HFF-Myc (cell line): ENCODE results near the gene MED22.

ENCODE experiments used
- DNase-seq: peaks from one replicate; pipeline ENCODE4 v3.0.0-alpha.2; 2011; ENCODE audit warnings: low read depth; ENCODE audit errors: extremely low read depth
- H3K4me3 ChIP-seq: replicated peaks from 2 replicates; pipeline ENCODE4 v1.5.1; 2011; ENCODE audit warnings: low read depth, mild to moderate bottlenecking, control low read depth, low read length
- TF ChIP-seq, protein P1 (sequence below): IDR thresholded peaks from 2 replicates; pipeline ENCODE4 v1.5.1; 2012; ENCODE audit warnings: mild to moderate bottlenecking, low read depth, low read length, control low read depth; ENCODE audit errors: missing control alignments

Gene MED22

DNA sequence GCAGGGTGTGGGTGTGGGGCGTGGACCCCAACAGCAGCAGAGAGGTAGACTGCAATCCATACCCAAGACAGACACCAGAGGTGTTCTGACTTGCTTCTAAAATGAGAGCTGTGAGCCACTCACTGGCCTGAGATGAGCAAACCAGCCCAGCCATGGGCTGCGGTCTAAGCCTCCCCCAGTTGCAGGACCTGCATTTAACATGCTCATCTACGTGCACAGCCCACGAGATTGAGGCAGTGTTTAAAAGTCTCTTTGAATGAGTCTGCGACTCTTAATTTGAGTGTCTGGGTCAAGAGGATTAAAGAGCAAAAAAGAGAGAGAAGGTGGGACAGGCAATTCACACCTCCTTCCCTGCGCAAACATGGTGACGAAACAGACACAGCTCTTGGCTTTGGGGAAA is 22.0 kb upstream of the MED22 start:
- no peak overlapping the region for H3K4me3 ChIP-seq
- TF ChIP-seq, protein P1, sequence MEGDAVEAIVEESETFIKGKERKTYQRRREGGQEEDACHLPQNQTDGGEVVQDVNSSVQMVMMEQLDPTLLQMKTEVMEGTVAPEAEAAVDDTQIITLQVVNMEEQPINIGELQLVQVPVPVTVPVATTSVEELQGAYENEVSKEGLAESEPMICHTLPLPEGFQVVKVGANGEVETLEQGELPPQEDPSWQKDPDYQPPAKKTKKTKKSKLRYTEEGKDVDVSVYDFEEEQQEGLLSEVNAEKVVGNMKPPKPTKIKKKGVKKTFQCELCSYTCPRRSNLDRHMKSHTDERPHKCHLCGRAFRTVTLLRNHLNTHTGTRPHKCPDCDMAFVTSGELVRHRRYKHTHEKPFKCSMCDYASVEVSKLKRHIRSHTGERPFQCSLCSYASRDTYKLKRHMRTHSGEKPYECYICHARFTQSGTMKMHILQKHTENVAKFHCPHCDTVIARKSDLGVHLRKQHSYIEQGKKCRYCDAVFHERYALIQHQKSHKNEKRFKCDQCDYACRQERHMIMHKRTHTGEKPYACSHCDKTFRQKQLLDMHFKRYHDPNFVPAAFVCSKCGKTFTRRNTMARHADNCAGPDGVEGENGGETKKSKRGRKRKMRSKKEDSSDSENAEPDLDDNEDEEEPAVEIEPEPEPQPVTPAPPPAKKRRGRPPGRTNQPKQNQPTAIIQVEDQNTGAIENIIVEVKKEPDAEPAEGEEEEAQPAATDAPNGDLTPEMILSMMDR: no peak
- no peak for DNase-seq

DNA sequence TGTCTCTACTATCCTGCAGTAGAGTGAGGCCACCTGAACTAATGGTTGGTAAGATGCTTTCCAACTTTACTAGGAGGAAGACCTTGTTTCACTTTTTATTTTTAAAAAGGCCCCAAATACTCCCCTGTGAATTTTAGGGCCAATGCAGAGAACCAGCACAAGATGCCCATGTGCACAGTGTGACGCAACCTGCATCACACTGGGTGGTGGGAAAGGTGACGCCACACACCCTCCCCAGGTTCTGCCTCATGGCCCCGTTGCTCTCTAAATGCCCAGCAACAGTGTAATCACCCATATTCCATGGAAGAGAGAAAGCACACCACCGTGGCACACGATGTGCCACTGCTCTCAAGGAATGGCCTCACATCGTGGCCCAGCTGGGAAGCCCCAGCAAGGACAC is 21.5 kb upstream of the MED22 start:
- TF ChIP-seq, protein P1: no peak
- DNase-seq: no peak
- H3K4me3 ChIP-seq: no peak overlapping the region

DNA sequence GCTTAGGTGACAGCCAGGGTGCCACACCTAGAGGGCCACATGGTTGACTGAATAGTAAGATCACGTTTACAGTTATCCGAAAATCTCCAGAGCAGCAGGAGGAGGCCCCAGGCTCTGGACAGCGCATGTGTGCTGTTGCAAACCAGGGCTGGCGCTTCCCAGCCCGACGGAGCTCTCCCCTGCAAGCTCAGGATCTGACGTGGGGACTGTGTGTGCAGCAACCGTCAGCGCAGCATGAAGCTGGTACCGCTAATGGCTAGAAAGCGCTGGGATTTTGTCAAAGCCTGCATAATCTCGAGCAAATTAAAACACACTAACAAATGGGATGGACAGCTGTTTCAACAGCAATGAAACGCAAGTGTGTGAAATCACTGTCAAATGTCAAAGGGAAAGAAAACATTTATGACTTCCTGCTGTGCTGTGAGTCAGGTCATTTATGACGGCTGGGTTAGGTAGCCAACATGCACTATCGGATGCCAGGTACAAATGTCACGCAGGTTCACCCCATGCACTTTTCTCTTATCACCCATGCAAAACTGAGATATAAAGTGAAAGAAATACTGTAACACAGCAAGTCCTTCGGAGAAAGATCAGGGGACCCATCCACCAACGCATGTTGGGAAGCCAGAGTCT is 20.4 kb upstream of the MED22 start:
- no peak overlapping the region for H3K4me3 ChIP-seq
- TF ChIP-seq, protein P1: no peak
- DNase-seq: no peak

DNA sequence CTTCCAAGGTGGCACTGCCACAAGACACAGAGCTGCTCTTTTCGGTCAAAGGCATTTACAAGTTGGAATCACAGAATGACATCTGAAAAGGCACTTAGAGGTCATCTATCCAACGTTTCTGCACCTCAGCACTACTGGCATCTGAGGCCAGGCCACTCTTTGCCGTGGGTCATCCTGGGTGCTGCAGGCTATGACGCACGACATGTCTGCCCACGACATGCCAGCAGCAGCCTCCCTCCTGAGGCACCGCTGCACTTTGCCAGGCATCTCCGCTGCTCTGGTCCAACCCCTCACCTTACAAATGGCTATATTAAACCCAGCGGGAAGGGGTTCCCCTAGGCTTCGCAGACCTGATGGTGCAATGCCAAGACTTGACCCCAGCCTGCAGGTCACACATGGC is 19.8 kb upstream of the MED22 start:
- TF ChIP-seq, protein P1: no peak

DNA sequence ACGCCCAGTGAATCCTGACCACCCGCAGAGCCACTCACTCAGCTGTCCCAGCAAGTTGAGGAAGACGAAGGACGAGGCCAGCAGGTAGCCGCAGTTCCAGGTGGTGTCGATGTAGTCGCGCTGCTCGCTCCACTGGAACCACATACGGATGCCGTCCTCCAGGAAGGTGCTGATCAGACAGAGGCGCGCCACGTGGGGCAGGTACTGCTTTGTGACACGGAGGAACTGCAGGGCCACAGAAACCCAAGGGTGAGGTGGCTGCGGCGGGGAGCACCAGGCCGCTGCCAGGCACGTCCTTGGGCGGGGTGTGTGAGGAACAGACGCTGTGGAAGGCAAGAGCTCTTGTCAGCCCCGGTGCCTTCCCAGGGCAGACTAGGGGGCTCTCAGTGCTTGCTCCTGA is 19.3 kb upstream of the MED22 start:
- H3K4me3 ChIP-seq: no peak overlapping the region

More for the DNA sequence above, 19.8 kb upstream of the MED22 start:
- DNase-seq: no peak
- H3K4me3 ChIP-seq: no peak overlapping the region

DNA sequence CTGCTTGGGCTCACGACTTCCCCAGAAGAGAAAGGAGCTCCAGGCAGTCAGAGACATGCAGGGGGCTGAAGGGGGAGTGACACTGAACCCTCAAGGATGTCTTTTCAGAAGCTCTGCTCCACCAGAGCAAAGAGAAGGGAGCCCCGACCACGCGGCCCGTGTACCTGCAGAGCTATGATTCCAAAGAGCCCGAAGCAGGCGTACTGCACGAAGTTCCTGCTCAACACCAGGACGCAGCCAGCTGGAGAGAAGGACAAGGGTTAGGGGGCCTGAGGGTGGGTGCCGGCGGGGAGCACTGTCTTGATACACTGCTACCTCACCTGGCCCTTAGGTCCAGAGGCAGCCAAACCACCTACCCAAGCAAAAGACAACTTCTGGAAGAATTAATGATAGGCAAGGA is 18.5 kb upstream of the MED22 start:
- TF ChIP-seq, protein P1: no peak
- DNase-seq: no peak
- H3K4me3 ChIP-seq: no peak overlapping the region

More for the DNA sequence above, 19.3 kb upstream of the MED22 start:
- TF ChIP-seq, protein P1: no peak
- DNase-seq: no peak
